Endometrial microvascular endothelial cells (primary cell): ENCODE results near the gene SH3D21. TPM values are rescaled to one million over a fixed set of nuclear protein-coding genes. Genes with fewer than 3 reads are reported as not detected.

Experiments
- in situ Hi-C: cut with HindIII; loops from 2 replicates; pipeline ENCODE4 v1.10.0; 2017; ENCODE audit warnings: low sequenced_read_pairs, low pct_unique_long_range_greater_than_20kb; ENCODE audit errors: inconsistent ontology term
- total RNA-seq: library from RNA; depleted of rRNA; stranded (reverse); fragments of >200 nt; gene quantifications from one replicate; pipeline ENCODE4 v1.2.3, GENCODE V29; 2015; ENCODE audit errors: inconsistent ontology term

SH3D21 gene
- total RNA-seq, 1 donor from 2014 or later, result 0.84 TPM

GRCh38 chr1:36298640-36299039, 7.5 kb upstream of the SH3D21 start:
- in situ Hi-C loops, result loop anchor here (25.0 kb wide), 1 partner anchor 161 kb away; the partner anchor contains the start of genes COL8A2 and TRAPPC3

GRCh38 chr1:36300526-36300925, 5.6 kb upstream of the SH3D21 start:
- in situ Hi-C loops, result no loop called here

GRCh38 chr1:36301220-36301619, 4.9 kb upstream of the SH3D21 start:
- in situ Hi-C loops, result no loop called here

- in situ Hi-C loops, result no loop called here
These were observed 2.9 kb upstream of the SH3D21 start for GRCh38 chr1:36303244-36303643.

GRCh38 chr1:36303650-36304360, 2.4 kb upstream of the SH3D21 start:
- in situ Hi-C loops, result no loop called here

- in situ Hi-C loops, result no loop called here
These were observed 1.6 kb upstream of the SH3D21 start for GRCh38 chr1:36304521-36304920.

GRCh38 chr1:36304970-36305914, 926 bp upstream of the SH3D21 start:
- in situ Hi-C loops, result no loop called here

GRCh38 chr1:36305915-36306209, 306 bp upstream of the SH3D21 start:
- in situ Hi-C loops, result no loop called here

GRCh38 chr1:36306902-36307456, 811 bp downstream of the SH3D21 start:
- in situ Hi-C loops, result no loop called here

- in situ Hi-C loops, result no loop called here
These were observed 1.6 kb downstream of the SH3D21 start for GRCh38 chr1:36307601-36308330.

GRCh38 chr1:36309397-36309796, 3.2 kb downstream of the SH3D21 start:
- in situ Hi-C loops, result no loop called here

GRCh38 chr1:36320291-36320761, 14.2 kb downstream of the SH3D21 start:
- in situ Hi-C loops, result no loop called here

- in situ Hi-C loops, result no loop called here
These were observed 14.6 kb downstream of the SH3D21 start for GRCh38 chr1:36320767-36321118.

- in situ Hi-C loops, result no loop called here
These were observed 15.2 kb downstream of the SH3D21 start for GRCh38 chr1:36321119-36321951.

GRCh38 chr1:36322041-36322785, 16.0 kb downstream of the SH3D21 start:
- in situ Hi-C loops, result no loop called here

- in situ Hi-C loops, result no loop called here
These were observed 16.8 kb downstream of the SH3D21 start for GRCh38 chr1:36322786-36323635.
